ENCODE data around the gene SNAI3. TPM values are rescaled to one million over a fixed set of nuclear protein-coding genes. Genes with fewer than 3 reads are reported as not detected.

Gene SNAI3
- total RNA-seq, 4 donors from 2014 or later, result 0.39 to 1.7 (median 1.1) TPM; not detected in 1

GRCh38 chr16:88703486-88704309 is 17.4 kb upstream of the SNAI3 start:
- WGBS, 2 donors (ENCODE audit: low coverage in 1 of 2), result 70 to 71% methylated on average over 7 to 13 of the region's 26 CpGs
- H3K4me3 ChIP-seq, result peak overlapping the region in 1 of 2 donors; percentile 12
- H3K4me1 ChIP-seq, result peaks cover 0 to 85% (median 27%) of the 10 kb centered on the region in 3 donors
- TF ChIP-seq EP300 (IDR thresholded peaks at IDR 0.05) (no peak), POLR2A (IDR thresholded peaks at IDR 0.05) (no peak), POLR2AphosphoS5 (IDR thresholded peaks at IDR 0.05) (no peak)
- TF ChIP-seq, protein P1, sequence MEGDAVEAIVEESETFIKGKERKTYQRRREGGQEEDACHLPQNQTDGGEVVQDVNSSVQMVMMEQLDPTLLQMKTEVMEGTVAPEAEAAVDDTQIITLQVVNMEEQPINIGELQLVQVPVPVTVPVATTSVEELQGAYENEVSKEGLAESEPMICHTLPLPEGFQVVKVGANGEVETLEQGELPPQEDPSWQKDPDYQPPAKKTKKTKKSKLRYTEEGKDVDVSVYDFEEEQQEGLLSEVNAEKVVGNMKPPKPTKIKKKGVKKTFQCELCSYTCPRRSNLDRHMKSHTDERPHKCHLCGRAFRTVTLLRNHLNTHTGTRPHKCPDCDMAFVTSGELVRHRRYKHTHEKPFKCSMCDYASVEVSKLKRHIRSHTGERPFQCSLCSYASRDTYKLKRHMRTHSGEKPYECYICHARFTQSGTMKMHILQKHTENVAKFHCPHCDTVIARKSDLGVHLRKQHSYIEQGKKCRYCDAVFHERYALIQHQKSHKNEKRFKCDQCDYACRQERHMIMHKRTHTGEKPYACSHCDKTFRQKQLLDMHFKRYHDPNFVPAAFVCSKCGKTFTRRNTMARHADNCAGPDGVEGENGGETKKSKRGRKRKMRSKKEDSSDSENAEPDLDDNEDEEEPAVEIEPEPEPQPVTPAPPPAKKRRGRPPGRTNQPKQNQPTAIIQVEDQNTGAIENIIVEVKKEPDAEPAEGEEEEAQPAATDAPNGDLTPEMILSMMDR (IDR thresholded peaks at IDR 0.05), result no peak
- ATAC-seq, result no peak
- peaks cover 0 to 44% of the 10 kb centered on the region in 2 donors for H3K36me3 ChIP-seq
- no peaks in the 10 kb centered on the region for H3K27me3 ChIP-seq
- no peaks in the 10 kb centered on the region for H3K9me3 ChIP-seq
- H3K27ac ChIP-seq, result peak overlapping the region in 3 of 4 donors; percentile 35 to 90 (median 62)

- Histone ChIP-seq H3K36me3 (peaks cover 0 to 52% of the 10 kb centered on the region in 2 donors), H3K9me3 (no peaks in the 10 kb centered on the region), H3K27me3 (no peaks in the 10 kb centered on the region), H3K4me1 (peaks cover 0 to 74% (median 26%) of the 10 kb centered on the region in 3 donors), H3K4me3 (peak overlapping the region in 1 of 2 donors; percentile 12), H3K27ac (peak overlapping the region in 3 of 4 donors; percentile 35 to 90 (median 62))
- no peak for TF ChIP-seq POLR2A (IDR thresholded peaks at IDR 0.05)
- TF ChIP-seq, protein P1 (IDR thresholded peaks at IDR 0.05), result no peak
- TF ChIP-seq EP300 (IDR thresholded peaks at IDR 0.05), result no peak
- TF ChIP-seq POLR2AphosphoS5 (IDR thresholded peaks at IDR 0.05), result no peak
- no peak for ATAC-seq
- 75% methylated on average over 5 of the region's 31 CpGs; no CpG with 5 or more reads in 1 of the 2 donors for WGBS, 2 donors (ENCODE audit: low coverage in 1 of 2)
Observed at GRCh38 chr16:88702371-88703210, 16.3 kb upstream of the SNAI3 start.

DNA sequence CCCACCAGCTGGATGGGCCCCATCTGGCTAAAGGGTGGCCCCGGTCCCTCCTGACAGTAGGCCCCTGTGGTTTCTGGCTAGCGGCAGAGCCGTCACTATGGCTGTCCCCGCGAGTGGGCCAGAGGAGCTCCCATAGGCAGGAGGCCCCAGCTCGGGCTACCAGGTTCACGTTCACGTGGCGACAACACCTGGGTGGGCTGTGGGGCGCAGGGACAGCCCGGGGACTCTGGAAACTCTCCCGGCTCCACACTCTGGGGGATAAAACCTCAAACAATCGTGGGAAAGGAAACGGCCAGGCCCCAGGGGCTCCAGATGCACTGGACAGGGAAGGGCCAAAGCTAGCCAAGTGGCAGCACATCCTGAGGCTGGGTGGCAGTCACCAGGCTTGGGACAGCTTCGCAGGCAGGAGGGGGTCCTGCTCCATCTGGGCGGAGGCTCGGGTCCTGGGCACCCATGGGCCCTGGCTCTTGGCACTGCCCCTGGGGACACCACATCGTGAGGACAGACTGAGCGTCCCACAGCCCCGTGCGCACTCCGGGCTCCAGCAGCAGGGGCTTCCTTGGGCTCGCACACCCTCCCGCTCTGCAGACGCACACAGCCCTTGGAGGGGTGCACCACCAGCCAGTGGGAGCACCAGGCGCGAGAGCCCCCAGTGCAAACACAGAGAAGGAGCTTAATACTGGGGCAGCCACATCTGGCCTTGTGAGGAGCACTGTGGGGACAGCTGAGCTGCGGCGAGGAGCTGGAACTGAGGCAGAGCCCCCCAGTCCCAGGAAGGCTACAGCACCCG is 15.5 kb upstream of the SNAI3 start:
- H3K27ac ChIP-seq, result peak overlapping the region in 3 of 4 donors; percentile 43 to 90 (median 64)
- ATAC-seq, result no peak
- TF ChIP-seq POLR2AphosphoS5 (IDR thresholded peaks at IDR 0.05), result no peak
- no peak for TF ChIP-seq POLR2A (IDR thresholded peaks at IDR 0.05)
- TF ChIP-seq, protein P1 (IDR thresholded peaks at IDR 0.05), result no peak
- no peak for TF ChIP-seq EP300 (IDR thresholded peaks at IDR 0.05)

DNA sequence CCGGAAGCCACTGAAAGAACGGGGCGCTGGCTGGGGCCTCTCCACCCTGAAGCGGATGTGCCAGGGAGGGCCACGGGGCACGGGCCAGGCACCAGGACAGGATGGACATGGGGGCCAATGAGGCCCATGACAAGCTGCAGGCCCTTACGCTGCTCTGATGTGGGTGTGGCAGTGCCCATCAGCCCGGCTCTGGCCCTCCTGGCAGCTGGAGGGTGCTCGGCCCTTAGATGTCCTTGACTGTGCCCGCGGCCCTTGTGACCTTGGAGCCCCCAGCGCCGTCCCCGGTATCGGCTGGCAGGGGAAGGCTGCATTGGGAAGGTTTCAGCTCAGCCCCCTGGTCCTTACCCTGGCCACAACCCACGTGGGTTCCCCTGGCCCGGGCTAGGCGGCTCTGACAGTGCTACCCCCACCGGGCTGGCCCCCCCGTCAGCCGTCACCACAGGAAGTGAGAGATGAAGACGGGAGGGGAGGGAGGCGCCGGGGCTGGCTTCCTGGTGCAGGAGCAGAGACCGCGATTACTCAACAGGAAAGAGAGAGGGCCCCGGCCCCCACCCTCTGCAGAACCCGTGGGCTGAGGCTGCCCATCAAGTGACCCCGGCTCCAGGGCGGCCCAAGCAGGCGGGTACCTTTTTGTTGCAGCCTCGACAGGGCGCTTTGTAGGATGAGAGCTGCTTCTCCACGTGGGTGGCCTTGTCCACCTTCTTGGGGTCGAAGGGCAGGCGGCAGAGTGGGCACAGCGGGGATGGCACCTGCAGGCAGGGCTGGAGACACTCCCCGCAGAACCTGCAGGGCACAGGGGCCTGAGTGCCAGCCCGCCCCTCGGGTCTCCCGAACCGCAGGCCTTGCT is 14.6 kb upstream of the SNAI3 start:
- WGBS, 2 donors (ENCODE audit: low coverage in 1 of 2), result 80% methylated on average over 3 of the region's 42 CpGs; no CpG with 5 or more reads in 1 of the 2 donors
- H3K4me3 ChIP-seq, result peak overlapping the region in 1 of 2 donors; percentile 11
- H3K36me3 ChIP-seq, result peaks cover 0 to 69% of the 10 kb centered on the region in 2 donors
- peak; percentile 73 for ATAC-seq
- peaks cover 0 to 62% (median 18%) of the 10 kb centered on the region in 3 donors for H3K4me1 ChIP-seq
- TF ChIP-seq, protein P1 (IDR thresholded peaks at IDR 0.05), result no peak
- TF ChIP-seq POLR2AphosphoS5 (IDR thresholded peaks at IDR 0.05), result no peak
- no peaks in the 10 kb centered on the region for H3K9me3 ChIP-seq
- H3K27ac ChIP-seq, result peak overlapping the region in 3 of 4 donors; percentile 43 to 90 (median 64)
- no peaks in the 10 kb centered on the region for H3K27me3 ChIP-seq

More for the DNA sequence above, 15.5 kb upstream of the SNAI3 start:
- H3K4me3 ChIP-seq, result peak overlapping the region in 1 of 2 donors; percentile 11
- WGBS, 2 donors (ENCODE audit: low coverage in 1 of 2), result no CpG with 5 or more reads among the region's 30 CpGs
- peaks cover 0 to 66% (median 18%) of the 10 kb centered on the region in 3 donors for H3K4me1 ChIP-seq
- H3K27me3 ChIP-seq, result no peaks in the 10 kb centered on the region
- peaks cover 0 to 60% of the 10 kb centered on the region in 2 donors for H3K36me3 ChIP-seq
- H3K9me3 ChIP-seq, result no peaks in the 10 kb centered on the region

All from gastroesophageal sphincter (tissue), 4 donors.